IPS-20b (cell line): ENCODE results near the gene PHOSPHO2.

Source experiments
- H3K27ac ChIP-seq: one replicate; pipeline ENCODE4 v1.5.1; 2013; ENCODE audit warnings: low read length
- H3K27me3 ChIP-seq: 2 replicates; pipeline ENCODE4 v1.6.1; 2013; ENCODE audit warnings: mild to moderate bottlenecking, low read length, inconsistent platforms; ENCODE audit not compliant: insufficient read depth
- H3K36me3 ChIP-seq: 2 replicates; pipeline ENCODE4 v1.6.1; 2013; ENCODE audit warnings: low read depth, mild to moderate bottlenecking, inconsistent platforms, low read length, moderate library complexity; ENCODE audit not compliant: insufficient read depth
- H3K4me1 ChIP-seq: 2 replicates; pipeline ENCODE4 v1.6.1; 2013; ENCODE audit warnings: mild to moderate bottlenecking, control low read depth, inconsistent platforms, low read length, moderate library complexity; ENCODE audit not compliant: insufficient read depth
- H3K4me3 ChIP-seq: 2 replicates; pipeline ENCODE4 v1.5.1; 2013; ENCODE audit warnings: mild to moderate bottlenecking, low read length, inconsistent platforms
- H3K9ac ChIP-seq: 2 replicates; pipeline ENCODE4 v1.6.1; 2013; ENCODE audit warnings: low read depth, mild to moderate bottlenecking, inconsistent platforms, low read length, moderate library complexity
- H3K9me3 ChIP-seq: 2 replicates; pipeline ENCODE4 v1.6.1; 2013; ENCODE audit warnings: mild to moderate bottlenecking, low read depth, low read length, inconsistent platforms; ENCODE audit not compliant: insufficient read depth

The PHOSPHO2 gene

GRCh38 chr2:169739351-169739750, 45.1 kb downstream of the PHOSPHO2 start:
- Histone ChIP-seq H3K9me3 (no peaks in the 10 kb centered on the region), H3K4me1 (peaks cover 15% of the 10 kb centered on the region), H3K9ac (no peak overlapping the region), H3K27ac (no peak overlapping the region), H3K4me3 (no peak overlapping the region), H3K36me3 (peaks cover 67% of the 10 kb centered on the region), H3K27me3 (no peaks in the 10 kb centered on the region)

GRCh38 chr2:169743549-169743948, 49.3 kb downstream of the PHOSPHO2 start:
- Histone ChIP-seq H3K27me3 (no peaks in the 10 kb centered on the region), H3K36me3 (peaks cover 88% of the 10 kb centered on the region), H3K9ac (no peak overlapping the region), H3K9me3 (no peaks in the 10 kb centered on the region), H3K4me1 (no peaks in the 10 kb centered on the region), H3K27ac (no peak overlapping the region), H3K4me3 (no peak overlapping the region)

- Histone ChIP-seq H3K27me3 (no peaks in the 10 kb centered on the region), H3K9ac (no peak overlapping the region), H3K9me3 (no peaks in the 10 kb centered on the region), H3K4me1 (no peaks in the 10 kb centered on the region), H3K27ac (no peak overlapping the region), H3K4me3 (no peak overlapping the region), H3K36me3 (peaks cover 94% of the 10 kb centered on the region)
These were observed 52.0 kb downstream of the PHOSPHO2 start for GRCh38 chr2:169746240-169746639.

GRCh38 chr2:169748319-169748718, 54.0 kb downstream of the PHOSPHO2 start:
- Histone ChIP-seq H3K4me3 (no peak overlapping the region), H3K36me3 (peaks cover 83% of the 10 kb centered on the region), H3K4me1 (no peaks in the 10 kb centered on the region), H3K9ac (no peak overlapping the region), H3K9me3 (no peaks in the 10 kb centered on the region), H3K27me3 (no peaks in the 10 kb centered on the region), H3K27ac (no peak overlapping the region)
